Psoas muscle (tissue), 8 donors: ENCODE measurements around the gene TBC1D4. TPM values are rescaled to one million over a fixed set of nuclear protein-coding genes. Genes with fewer than 3 reads are reported as not detected.
A peak's percentile ranks its signal among the peaks of the same experiment; 100 is the strongest.

Experiments
- ATAC-seq, 4 donors: fragments of 200-7000 bp; cut with Tn5 transposase; one replicate each; pipeline ENCODE4 v1.9.1; 2020; ENCODE audit warnings: moderate library complexity in 3 of 4, mild to moderate bottlenecking in 2 of 4
- DNase-seq, 2 donors: peaks; one replicate each; pipeline ENCODE4 v3.0.0-alpha.2; 2020
- H3K27ac ChIP-seq: fragments of 200-600 bp; one replicate; pipeline ENCODE4 v1.8.0; 2022
- H3K27me3 ChIP-seq, 3 donors: fragments of 200-600 bp in 1 of 3; one replicate each; pipeline versions ENCODE4 v1.6.1 to v1.8.0; 2013 to 2022; ENCODE audit warnings: low read length in 2 of 3, mild to moderate bottlenecking in 2 of 3, moderate library complexity in 1 of 3; ENCODE audit not compliant: insufficient read depth in 3 of 3
- H3K36me3 ChIP-seq, 2 donors: fragments of 200-600 bp in 1 of 2; one replicate each; pipeline versions ENCODE4 v1.6.1 to v1.8.0; 2013 to 2022; ENCODE audit warnings: low read depth in 1 of 2, mild to moderate bottlenecking in 1 of 2, moderate library complexity in 1 of 2; ENCODE audit not compliant: insufficient read depth in 1 of 2
- H3K4me1 ChIP-seq: fragments of 200-600 bp; one replicate; pipeline ENCODE4 v1.8.0; 2022
- H3K4me3 ChIP-seq: fragments of 200-600 bp; one replicate; pipeline ENCODE4 v1.8.0; 2022; ENCODE audit warnings: mild to moderate bottlenecking
- H3K9me3 ChIP-seq: fragments of 200-600 bp; one replicate; pipeline ENCODE4 v1.8.0; 2022
- CTCF ChIP-seq: fragments of 200-600 bp; IDR thresholded peaks from one replicate; pipeline ENCODE4 v1.8.0; 2022; ENCODE audit warnings: antibody characterized with exemption
- WGBS, 3 donors: extraction: QIAGEN DNeasy Blood & Tissue Kit; methylation state at CpG; one replicate each; pipeline versions ENCODE4 v1.1.6 to v1.1.7; 2013; 5-methylcytosine and 5-hydroxymethylcytosine counted together
- intact Hi-C, 2 donors: fragments of 100-400 bp; cut with DNase I; formaldehyde crosslinking; loops; one replicate each; pipeline versions ENCODE4 v1.11.0 to v1.14.2; 2022
- polyA plus RNA-seq, 3 donors: library from polyadenylated mRNA; stranded (reverse); fragments of 200-250 nt; gene quantifications; one replicate each; pipeline ENCODE4 v1.2.3, GENCODE V29; 2013
- total RNA-seq, 4 donors: library from RNA; stranded (reverse); fragmentation: NEBNext Ultra II Directional in 2 of 4; extraction: Animal tissue kit (Norgen Biotek cat#: 25700) in 2 of 4; gene quantifications; one replicate each; pipeline versions ENCODE4 v1.2.1 to v1.2.4, GENCODE V29; 2021 to 2023
- donor health status: healthy with polysubstance abuse.
- donor health status: DM: no; HTN: no; CAD: no; lungs with moderate emphysema.
- donor health status: Bipolar disorder and iron deficiency.
- donor health status: healthy.
- donor health status: DM: yes; HTN: yes; CAD: no.
- donor health status: DM: no; HTN: no; CAD: no.
- donor health status: DM: no; HTN: no; CAD: no.
- donor health status: DM: yes; HTN: yes; CAD: no.

Gene TBC1D4
- total and polyA plus RNA-seq, 7 donors: 3.1 to 127 (median 89.9) TPM

GRCh38 chr13:75329723-75330122, 152.2 kb downstream of the TBC1D4 start:
- Histone ChIP-seq H3K9me3 (no peaks in the 10 kb centered on the region), H3K27me3 (no peaks in the 10 kb centered on the region), H3K4me1 (peaks cover 48% of the 10 kb centered on the region), H3K36me3 (peaks cover 0 to 15% of the 10 kb centered on the region in 2 donors), H3K27ac (peak overlapping the region; percentile 66), H3K4me3 (no peak overlapping the region)
- 48 to 59% (median 54%) methylated on average over 5 of the region's 5 CpGs for WGBS, 3 donors
- intact Hi-C loops: no loop called here
- peak; percentile 61 to 76 (median 71) for ATAC-seq
- DNase-seq: no peak
- no peak for TF ChIP-seq CTCF

DNA sequence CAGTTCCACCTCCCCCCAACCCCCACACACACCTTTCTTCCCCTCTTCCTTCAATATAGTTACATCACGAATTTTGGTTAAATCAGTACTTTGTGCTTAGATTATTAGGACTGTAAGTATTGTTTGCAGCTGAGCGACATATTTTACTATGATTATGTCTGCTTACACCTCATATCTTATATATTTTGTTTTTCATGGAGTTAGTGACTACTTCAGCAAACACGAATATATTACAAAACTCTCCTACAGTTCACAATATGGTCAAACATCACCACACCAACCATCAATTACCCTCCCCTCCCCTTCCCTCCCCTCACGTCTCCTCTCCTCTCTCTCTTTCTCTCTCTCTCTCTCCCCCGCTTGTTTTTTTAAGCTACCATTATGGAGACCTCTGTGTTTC, 152.9 kb downstream of the TBC1D4 start:
- Histone ChIP-seq H3K4me1 (peaks cover 42% of the 10 kb centered on the region), H3K4me3 (no peak overlapping the region), H3K36me3 (peaks cover 0 to 21% of the 10 kb centered on the region in 2 donors), H3K27me3 (no peaks in the 10 kb centered on the region), H3K9me3 (no peaks in the 10 kb centered on the region), H3K27ac (peak overlapping the region; percentile 66)
- no peak for DNase-seq
- WGBS, 3 donors: 51 to 96% (median 55%) methylated on average over 5 of the region's 5 CpGs
- TF ChIP-seq CTCF: no peak
- intact Hi-C loops: no loop called here
- no peak for ATAC-seq

DNA sequence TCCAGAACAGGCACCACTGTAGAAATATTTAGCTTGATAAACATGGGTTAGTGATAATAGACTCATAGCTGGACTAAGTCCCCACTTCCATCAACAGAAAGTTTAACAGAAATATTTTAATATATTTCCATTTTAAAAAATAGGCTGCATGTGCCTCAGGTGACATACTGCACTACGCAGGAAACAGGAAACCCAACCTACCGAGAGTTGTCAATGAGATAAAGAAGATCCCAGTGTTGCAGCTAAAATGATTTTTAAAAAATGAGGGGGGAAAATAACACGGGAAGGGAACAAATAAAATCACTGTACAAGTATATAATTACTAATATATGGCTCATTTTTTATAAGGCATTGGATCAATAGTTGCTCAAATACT, 154.8 kb downstream of the TBC1D4 start:
- no peak for TF ChIP-seq CTCF
- Histone ChIP-seq H3K4me3 (peak overlapping the region; percentile 17), H3K9me3 (no peaks in the 10 kb centered on the region), H3K27ac (peak overlapping the region; percentile 73), H3K36me3 (peaks cover 0 to 35% of the 10 kb centered on the region in 2 donors), H3K27me3 (no peaks in the 10 kb centered on the region), H3K4me1 (peaks cover 36% of the 10 kb centered on the region)
- intact Hi-C loops: no loop called here
- 55 to 58% (median 58%) methylated on average over 3 of the region's 3 CpGs for WGBS, 3 donors
- no peak for DNase-seq
- ATAC-seq: no peak

GRCh38 chr13:75326173-75327134, 155.5 kb downstream of the TBC1D4 start:
- H3K27ac ChIP-seq: peak overlapping the region; percentile 73
- ATAC-seq: peak; percentile 48 to 82 (median 76)

More at GRCh38 chr13:75326173-75327134, 155.5 kb downstream of the TBC1D4 start:
- Histone ChIP-seq H3K4me1 (peaks cover 32% of the 10 kb centered on the region), H3K36me3 (peaks cover 0 to 42% of the 10 kb centered on the region in 2 donors), H3K9me3 (no peaks in the 10 kb centered on the region), H3K4me3 (peak overlapping the region; percentile 17), H3K27me3 (no peaks in the 10 kb centered on the region)
- DNase-seq: no peak
- intact Hi-C loops: no loop called here
- WGBS, 3 donors: 50 to 57% (median 51%) methylated on average over 21 of the region's 21 CpGs
- TF ChIP-seq CTCF: no peak
